Stimulated activated CD4-positive, alpha-beta T cell treated with anti-CD3 and anti-CD28 coated beads, Interleukin-1b, Interleukin-23, amount 100 ng/mL, for 24 hours (primary cell): ENCODE data around the gene CLASP1.
"Not testable (repeated sequence)": the region's sequence is repeated elsewhere in the genome, so short reads cannot be mapped to it uniquely, and the experiment has no call there.

Experiments used
- DNase-seq, 4 experiments: peaks; one replicate each; pipeline ENCODE4 v3.0.0-alpha.2; 2020; ENCODE audit warnings: low read depth in 4 of 4, low spot score in 1 of 4

Gene CLASP1

DNA sequence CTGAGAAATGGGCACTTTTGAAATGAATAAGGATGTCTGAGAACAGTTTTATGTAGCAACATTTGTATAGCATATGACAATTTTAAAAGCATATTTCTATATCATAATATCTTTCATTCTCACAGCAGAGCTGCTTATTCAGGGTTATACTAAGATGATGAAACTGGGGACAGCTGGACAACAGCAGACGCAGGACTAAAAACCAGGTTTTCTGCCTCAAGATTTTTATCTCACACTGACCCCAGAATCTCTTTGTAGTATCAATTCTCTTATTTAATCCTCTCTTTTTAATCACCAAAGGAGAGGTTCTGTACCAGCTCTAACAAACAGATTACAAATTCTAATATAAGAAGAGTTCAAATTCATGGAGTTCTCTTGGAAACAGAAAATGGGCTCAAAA lies 290.1 kb downstream of the CLASP1 start:
- no peak for DNase-seq

DNA sequence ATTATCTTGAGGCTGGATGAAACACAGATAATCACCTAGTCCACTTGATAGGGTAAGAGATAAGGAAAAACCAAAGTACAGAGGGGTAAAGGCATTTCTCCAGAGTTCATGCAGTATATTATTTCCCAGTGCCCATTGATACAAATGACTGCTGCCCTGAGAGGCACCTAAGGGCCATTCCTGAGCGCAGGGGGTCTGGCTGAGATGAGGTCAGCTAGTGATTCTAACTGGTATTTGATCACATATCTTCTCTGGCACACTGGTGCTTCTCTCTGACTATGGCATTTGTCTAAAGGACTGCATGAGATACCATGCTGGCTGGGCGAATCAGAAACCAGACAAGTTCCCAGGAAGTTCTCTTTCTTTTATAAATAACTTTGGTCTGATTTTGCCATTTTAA lies 291.0 kb downstream of the CLASP1 start:
- DNase-seq: no peak

DNA sequence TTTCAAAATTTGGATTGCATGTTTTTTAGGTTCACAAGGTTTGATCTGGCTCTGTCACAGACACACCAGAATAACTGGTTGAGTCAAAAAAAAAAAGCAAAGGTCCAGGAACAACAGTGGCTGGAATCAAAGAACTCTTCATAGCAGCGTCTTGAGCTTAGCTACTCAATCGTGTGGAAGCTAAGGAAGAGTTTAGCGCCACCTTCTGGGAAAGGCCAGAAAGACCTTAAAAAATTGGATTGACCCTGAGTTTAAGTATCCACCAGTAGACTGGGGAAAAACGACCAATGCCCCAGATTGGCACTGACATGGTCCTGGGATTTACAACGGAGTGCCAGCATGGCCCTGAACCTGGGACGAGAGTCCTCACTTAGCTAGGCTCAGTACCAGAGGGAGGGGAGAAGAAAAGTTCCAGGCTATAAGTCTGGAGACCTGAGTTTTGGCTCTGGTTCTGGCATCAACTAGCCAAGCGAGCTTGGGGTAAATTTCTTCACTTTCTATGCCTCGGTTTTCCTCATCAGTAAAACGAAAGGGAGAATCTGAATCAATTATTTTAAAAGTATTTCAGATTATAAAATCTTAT lies 293.1 kb downstream of the CLASP1 start:
- DNase-seq: peak in 1 of 4 experiments; percentile 5

DNA sequence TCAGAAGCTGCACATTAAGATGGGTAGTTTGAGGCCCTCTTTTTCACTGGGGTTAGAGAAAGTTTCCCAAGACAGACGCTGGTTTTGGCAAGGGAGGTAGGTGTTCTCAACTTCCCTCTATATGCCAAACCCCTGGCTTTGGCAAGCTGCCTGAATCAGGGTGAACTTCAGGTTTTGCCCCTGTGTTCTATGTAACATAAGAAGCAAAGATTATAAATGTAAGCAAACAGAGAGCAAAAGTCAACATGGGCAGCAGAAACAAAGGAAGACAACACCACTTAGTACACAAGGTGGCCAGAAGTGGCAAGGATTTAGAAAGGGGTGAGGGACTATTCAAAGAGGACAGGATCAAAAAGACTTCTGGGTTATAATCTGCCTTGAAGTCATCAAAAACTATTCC lies 293.8 kb downstream of the CLASP1 start:
- no peak for DNase-seq

DNA sequence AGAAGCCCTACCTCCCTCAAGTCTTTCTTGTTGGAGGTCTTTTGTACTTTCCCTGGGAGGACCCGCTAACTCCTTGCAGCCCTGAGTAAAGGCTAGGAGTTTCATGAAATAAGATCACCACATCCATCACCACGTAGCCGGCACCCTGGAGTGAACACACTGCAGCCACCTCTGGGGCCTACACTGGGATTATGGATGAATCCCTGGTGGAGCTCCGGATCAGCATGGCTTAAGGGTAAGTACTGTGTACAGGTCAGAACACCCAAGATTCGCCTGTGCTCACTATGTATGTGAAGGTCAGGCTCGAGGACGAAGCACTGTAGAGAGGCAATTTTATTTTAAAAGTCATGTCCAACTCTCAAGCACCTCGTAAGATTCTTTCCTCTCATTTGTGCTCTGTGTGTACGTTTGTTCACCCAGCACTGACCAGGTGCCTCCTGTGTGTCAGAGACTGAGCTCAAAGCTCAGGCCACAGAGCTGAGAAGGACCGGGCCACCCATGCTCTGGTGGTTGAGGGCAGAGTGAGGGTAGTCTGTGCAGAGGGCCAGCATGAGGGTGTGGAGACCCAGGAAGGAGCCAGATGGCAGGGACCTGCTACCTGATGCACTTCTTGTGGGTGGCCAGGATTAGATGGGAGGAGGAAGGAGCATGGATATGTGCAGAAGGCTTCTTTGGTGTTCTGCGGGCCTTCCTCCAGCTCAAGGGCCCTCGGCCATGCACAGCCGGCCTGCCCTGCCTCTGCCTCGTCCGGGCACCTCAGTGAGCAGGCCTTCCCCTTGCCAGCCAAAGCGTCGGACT lies 297.5 kb downstream of the CLASP1 start:
- DNase-seq: no peak

DNA sequence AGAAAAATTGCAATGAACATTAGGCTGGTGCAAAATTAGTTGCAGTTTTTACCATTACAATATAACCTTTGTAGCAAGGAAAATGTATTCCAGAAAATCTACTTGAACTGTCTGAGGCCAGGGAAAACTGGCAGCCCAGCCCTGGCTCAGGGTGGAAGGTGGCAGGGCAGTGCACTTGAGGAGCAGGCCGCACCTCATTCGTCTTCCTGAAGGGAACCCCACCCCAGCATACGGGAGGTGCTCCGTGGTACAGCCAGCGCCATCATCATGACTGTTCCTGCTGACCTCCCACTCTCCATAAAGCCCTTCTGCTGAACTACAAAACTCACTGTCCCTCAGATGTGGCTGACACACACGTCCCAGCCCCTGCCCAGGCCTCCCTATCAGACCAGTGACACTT lies 298.4 kb downstream of the CLASP1 start:
- DNase-seq: no peak

DNA sequence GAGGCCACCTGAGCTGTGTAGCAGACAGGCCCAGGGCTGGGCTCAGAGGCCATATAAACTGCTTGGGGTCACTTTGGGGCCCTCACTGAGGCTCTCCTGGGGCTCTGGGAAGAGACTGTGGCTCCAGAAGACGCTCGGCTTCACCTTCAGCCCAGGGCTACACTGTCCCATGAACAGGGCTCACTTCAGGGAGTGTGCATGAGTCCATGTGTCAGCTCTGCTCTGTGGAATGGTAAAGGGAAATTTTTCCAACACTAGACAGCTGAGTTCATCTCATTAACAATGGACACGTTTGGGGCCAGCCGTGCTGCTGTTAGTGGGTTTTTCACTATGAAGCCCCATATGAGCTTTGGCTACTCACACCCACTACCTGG lies 298.9 kb downstream of the CLASP1 start:
- DNase-seq: no peak

DNA sequence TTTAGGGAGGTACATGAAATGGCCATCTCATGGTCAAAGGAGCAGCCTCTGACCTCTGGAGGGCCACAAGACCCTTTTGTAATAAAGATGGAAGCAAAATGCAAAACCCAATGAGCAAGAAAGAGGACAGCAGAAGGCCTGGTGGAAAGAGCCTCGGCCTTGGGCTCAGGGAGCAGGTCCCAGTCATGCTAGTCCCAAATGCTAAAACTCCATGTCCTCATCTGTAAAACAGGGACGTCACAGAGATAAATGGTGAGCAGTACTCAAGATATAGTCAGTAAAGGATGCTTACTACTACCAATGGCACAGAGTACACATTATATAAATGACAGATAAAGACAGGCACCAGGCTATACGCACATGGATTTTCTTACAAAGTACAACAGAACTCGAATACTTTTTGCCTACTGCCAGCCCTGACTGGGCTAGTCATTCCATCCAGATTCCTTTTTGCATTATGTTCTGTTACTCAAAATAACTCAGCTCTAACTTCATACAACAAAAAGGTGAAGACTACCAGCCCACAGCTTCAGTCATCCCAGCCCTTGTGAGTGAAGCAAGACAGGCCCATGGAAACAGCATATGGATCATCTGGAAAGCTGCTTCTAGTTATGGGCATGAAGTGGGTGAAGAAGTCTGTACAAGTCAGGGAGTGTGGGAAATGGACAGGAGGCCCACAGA lies 299.4 kb downstream of the CLASP1 start:
- DNase-seq: no peak

DNA sequence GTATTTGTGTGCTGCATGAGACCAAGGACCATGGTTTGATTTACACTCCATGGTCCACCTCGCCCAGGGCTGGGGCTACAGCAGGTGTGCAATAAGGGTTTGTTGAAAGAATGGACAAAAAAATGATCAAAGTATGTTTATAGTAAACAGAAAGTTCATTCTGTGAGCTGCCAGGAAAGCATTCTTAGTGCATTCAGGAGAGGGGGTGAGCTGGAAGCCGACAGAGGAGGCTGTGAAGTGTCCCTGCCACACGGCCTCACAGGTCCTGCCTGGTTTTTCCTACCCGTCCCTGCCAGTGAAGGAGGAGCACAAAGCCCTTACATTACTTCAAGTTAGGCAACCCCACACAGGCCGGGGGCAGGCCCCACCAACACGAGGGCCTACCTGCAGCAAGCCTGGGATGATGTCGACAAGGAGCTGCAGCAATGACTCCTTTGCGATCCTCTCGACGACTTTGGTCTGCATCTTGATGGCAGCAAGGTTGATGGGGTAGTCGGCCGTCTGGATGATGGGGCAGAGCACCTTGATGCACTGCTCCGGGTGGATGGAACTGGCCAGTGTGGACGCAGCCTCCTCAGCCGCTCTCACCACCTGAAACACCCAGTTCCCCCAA lies 301.0 kb downstream of the CLASP1 start:
- no peak for DNase-seq

DNA sequence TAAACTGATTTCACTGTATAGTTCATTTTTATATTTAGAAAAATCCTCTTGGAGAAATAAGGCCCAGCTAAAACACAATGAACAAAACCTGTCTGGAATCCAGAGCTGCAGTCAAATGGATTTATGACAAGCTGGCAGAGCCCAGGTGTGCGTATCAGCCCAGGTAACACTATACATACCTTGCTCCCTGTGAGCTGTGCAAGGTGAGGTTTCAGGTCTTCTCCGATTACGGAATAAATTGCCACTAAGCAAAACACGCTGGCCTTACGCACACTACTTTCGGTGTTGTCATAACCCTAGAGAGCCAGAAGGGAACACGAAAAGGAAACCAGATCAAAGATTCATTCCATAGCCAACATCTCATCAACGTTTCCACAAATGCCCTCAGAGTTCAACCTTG lies 302.4 kb downstream of the CLASP1 start:
- no peak for DNase-seq

DNA sequence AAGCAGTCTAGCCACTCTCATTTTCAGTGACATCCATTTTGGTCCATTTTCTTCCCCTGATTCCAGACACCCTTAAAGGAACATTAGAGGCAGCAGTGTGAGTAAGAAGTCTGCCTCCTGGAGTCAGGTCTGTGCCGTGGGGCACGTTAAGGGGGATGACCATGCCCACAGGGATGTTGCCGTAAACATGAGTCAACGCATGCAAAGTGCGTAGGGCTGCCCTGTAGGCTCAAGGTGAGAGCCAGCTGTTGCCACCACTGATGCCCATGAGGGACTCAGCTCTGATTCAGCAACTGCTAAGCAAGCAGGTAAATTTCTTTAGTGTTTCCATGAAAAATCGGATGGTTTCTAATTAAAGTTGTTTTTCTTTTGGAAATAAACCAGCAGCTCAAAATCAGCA lies 302.9 kb downstream of the CLASP1 start:
- no peak for DNase-seq

DNA sequence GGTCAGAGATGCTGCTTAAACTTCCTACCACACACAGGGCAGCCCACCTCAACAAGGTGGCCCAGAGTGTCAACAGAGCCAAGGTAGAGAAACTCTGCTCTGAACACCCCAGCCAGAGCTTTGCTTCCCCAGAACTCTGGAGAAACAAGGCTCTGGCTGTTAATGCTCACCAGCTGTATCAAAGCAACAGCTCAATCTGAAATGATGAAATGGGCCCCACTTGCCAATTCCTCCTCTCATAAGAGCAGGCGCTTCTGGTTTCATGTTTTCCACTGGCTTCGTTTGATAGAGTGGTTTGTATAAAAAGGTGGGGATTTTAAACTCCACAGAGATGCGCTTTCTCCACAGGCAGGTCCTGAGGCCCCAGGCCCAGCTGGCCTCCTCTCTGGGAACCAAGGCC lies 303.4 kb downstream of the CLASP1 start:
- no peak for DNase-seq

DNA sequence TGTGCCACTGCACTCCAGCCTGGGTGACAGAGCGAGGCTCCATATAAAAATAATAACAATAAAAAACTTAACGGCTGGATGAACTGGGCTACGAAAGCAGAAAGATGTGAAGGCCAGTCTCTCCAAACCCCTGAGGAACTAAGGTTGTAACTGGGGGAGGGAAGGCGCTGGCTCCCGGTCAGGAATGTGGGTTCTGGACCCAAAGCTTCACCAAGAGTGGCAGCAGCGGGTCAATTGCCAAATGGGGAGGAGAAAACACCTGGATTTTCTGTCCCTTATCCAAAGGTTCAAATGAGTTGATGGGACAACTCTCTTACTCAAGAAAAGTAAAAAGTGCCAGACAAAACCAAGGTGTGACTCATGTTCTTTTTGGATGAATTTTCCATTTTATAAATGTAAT lies 304.2 kb downstream of the CLASP1 start:
- DNase-seq: no peak

DNA sequence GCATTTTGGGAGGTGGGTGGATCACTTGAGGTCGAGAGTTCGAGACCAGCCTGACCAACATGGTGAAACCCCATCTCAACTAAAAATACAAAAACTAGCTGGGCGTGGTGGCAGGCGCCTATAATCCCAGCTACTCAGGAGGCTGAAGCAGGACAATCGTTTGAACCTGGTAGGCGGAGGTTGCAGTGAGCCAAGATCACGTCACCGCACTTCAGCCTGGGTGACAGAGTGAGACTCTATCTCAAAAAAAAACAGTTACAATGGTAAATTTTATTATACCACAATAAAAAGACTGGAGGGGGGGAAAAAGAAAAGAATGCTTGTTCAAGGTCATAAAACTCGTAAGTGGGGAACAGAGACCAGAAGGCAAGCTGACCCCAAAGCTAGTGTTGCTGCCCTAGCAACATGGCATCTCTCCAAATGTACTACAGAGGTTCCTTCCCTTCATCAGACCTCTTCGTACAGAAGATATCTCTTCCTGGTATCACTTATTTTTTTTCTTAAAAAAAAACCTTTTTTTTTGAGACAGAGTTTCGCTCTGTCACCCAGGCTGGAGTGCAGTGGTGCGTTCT lies 305.3 kb downstream of the CLASP1 start:
- not testable (repeated sequence) for DNase-seq

DNA sequence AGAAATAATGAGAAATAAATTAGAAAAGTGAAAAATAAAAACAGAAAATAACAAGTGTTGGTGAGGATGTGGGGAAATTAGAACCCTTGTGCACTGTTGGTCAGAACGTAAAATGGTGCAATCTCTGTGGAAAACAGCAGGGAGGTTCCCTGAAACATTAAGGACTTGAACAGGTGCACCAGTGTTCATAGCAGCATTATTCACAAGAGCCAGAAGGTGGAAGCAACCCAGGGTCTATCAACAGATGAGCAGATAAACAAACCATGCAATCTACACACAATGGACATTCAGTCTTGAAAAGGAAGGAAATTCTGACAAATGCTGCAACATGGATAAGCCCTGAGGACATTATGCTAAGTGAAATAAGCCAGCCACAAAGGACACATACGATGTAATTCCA lies 306.1 kb downstream of the CLASP1 start:
- DNase-seq: no peak

DNA sequence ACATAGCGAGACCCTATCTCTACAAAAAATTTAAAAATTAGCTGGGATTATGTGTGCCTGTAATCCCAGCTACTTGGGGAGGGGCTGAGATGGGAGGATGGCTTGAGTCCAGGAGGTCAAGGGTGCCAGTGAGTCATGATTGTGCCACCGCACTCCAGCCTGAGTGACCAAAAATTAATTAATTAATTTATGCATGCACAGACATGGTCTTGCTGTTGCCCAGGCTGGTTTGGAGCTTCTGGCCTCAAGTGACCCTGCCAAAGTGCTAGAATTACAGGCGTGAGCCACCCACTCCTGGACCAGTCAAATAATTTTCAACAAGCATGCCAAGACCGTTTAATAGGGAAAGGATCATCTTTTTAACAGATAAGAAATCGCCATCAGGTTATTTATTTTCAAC lies 306.5 kb downstream of the CLASP1 start:
- DNase-seq: no peak

DNA sequence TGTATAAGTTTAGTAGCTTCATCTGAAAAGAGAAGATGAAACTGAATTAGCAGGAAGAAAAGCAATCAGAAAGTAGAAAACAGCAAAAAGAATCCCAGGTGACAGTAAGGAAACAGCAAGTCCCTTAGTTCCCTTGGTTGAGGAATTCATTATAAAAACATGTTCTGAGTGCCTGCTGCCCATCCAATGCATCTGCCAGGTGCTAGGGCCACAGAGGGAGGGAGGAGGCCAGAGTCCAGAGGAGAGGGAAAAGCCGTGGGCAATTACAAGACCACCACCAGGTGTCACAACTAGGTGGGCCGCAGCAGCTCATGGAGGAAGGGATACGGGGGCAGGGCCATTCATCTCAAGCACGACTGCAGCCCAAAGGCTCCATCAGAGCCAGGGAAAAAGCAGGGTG lies 308.3 kb downstream of the CLASP1 start:
- no peak for DNase-seq

DNA sequence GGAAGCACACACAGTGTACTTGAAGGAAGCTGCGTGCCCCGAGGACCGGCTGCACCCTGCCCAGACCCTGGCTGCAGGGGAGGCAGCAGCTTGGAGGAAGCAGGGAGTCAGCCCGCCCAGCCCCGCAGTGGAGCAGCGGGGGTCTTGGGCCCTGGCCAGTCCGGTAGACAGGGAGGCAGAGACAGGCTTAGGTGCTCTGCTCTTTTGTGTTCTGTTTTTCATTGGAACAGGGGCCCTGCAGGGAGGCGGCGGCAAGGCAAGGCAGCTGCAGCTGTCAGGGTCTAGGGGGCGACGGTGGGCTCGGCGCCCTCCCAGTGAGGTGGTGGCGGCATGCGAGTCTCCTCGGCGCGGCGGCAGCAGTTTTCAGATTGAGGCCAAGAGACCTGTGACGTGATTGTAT lies 311.0 kb downstream of the CLASP1 start:
- no peak for DNase-seq

DNA sequence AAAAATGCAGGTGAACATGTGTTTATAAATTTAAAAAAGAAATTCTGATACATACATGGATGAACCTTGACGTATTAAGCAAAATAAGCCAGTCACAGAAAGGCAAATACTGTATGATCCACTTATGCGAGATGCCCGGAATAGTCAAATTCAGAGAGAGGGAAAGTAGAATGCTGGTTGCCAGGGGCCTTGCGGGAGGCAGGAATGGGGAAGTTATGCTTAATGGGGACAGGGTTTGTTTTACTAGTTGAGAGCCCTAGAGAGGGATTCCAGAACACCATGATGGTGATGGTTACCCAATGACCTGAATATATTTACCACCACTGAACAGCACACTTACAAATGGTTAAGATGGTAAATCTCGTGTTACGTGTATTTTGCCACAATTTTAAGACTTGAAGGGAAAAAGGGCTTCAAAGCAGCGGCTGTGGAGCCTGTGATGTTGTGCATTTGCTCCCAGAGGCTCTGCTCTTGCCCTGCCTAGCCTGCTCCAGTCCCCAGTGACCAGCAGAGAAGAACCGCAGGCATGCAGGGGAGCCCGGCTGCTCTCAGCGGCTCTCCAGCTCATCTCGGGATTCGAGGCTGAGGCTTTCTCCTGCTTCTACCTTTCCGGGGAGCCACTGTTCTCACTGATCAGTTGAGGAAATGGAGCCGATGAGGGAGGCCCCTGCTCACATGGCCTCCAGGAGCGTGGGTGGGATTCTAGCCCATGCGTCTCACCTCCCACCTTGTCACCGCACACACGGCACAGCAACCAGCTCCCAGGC lies 312.6 kb downstream of the CLASP1 start:
- DNase-seq: no peak

DNA sequence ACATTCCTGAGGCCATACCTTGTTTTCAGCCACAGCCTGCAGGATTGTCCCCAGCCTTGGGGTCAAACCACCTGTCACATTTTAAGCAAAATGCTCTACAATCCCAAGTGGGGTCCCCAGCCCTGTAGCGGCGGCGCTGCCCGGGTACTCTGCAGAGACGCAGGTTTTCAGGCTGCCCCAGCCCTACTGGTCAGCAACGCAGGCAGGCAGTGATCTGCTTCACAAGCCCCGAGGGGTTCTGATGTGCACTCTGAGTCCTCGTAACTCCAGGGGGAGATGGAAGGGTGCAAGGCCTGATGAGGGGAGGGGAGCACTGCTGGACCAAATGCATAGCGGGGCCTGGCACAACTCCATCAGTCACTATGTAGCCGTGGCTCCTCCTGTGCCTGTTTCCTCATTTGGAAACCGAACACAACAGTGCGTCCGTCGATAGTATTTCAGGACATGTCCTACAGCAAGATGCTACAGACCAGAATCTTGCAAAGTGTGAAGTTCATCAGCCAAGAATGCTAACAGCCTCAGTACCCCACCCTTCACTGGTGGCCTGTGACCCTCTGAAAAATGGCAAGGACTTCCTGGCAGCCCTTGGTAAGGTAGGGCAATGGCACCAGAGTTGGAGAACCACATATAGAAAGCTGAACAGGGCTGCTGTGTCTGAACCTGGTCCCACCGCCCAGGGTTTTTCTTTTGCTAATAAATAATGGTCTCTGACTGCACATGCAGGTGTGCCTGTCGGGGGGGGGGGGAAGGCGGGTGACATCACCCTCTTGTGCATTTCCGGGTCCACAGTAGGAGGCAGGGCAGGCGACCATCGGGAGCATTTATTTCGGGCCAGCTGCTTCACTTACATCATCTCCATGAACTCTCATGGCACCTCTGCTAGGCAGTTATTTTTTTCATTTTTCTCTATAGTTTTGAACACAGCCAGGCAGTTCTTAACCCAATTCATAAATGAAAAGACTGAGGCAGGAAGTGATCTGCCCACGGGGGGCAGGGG lies 313.7 kb downstream of the CLASP1 start:
- no peak for DNase-seq
